Tibial artery (tissue), 4 donors: ENCODE measurements around the gene NARS2.

Experiments
- DNase-seq, 2 donors: peaks; one replicate each; pipeline ENCODE4 v3.0.0-alpha.2; 2019
- H3K27ac ChIP-seq, 2 donors: fragments of 200-600 bp; sonication (generic) in 1 of 2; 1 replicate in 1 of 2; 2 replicates in 1 of 2; pipeline ENCODE4 v1.5.1; 2018 to 2019; ENCODE audit warnings: mild to moderate bottlenecking in 1 of 2
- H3K27me3 ChIP-seq, 2 donors: fragments of 200-600 bp; sonication (generic) in 1 of 2; one replicate each; pipeline versions ENCODE4 v1.5.1 to v1.6.0; 2016 to 2019
- H3K36me3 ChIP-seq, 3 donors: fragments of 200-600 bp; sonication (generic) in 2 of 3; one replicate each; pipeline ENCODE4 v1.5.1; 2016 to 2019; ENCODE audit warnings: mild to moderate bottlenecking in 2 of 3
- H3K4me1 ChIP-seq, 4 donors: fragments of 200-600 bp; sonication (generic) in 2 of 4; 1 replicate in 3 of 4; 2 replicates in 1 of 4; pipeline ENCODE4 v1.5.1; 2016 to 2019
- H3K4me3 ChIP-seq, 2 donors: fragments of 200-600 bp; sonication (generic) in 1 of 2; 1 replicate in 1 of 2; 2 replicates in 1 of 2; pipeline ENCODE4 v1.5.1; 2018 to 2019; ENCODE audit warnings: mild to moderate bottlenecking in 2 of 2
- H3K9me3 ChIP-seq, 3 donors: fragments of 200-600 bp; sonication (generic) in 1 of 3; one replicate each; pipeline ENCODE4 v1.5.1; 2016 to 2019
- CTCF ChIP-seq, 2 experiments: fragments of 200-600 bp in 1 of 2; fragments of 450-650 bp in 1 of 2; IDR thresholded peaks; one replicate each; pipeline ENCODE4 v1.5.1; 2017 to 2019; ENCODE audit warnings: antibody characterized with exemption in 2 of 2, mild to moderate bottlenecking in 1 of 2, moderate library complexity in 1 of 2
- intact Hi-C: fragments of 100-400 bp; cut with DNase I; formaldehyde crosslinking; loops from one replicate; pipeline ENCODE4 v1.15.0; 2023; ENCODE audit warnings: low total_unique reads

The NARS2 gene

GRCh38 chr11:78497293-78497692 is 77.4 kb downstream of the NARS2 start:
- TF ChIP-seq CTCF (IDR thresholded peaks at IDR 0.05), result no peak
- Histone ChIP-seq H3K9me3 (no peaks in the 10 kb centered on the region), H3K4me1 (peaks cover 0 to 23% (median 4%) of the 10 kb centered on the region in 4 donors), H3K4me3 (no peak overlapping the region), H3K27ac (no peak overlapping the region), H3K36me3 (no peaks in the 10 kb centered on the region), H3K27me3 (no peaks in the 10 kb centered on the region)
- no peak for DNase-seq
- intact Hi-C loops, result no loop called here

DNA sequence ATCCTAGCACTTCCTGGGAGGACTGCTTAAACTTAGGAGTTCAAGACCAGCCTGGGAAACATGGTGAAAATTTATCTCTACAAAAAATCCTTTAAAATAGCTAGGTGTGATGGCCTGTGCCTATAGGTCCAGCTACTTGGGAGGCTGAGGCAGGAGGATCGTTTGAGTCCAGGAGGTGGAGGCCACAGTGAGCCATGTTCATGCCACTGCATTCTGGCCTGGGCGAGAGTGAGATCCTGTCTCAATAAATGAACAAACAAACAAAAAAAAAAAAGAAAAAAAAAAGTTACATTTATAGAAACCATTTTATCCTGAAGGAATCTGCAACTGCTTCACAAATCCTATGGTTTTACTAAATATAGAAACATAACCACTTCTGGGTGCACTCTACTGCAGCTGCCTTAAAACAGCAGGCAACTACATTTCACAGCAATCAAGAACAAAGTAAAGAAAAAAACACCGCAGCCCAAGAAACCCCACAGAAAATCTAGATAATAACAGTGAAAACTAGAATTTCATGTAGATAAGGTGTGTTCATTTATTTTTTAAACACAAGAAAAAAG is 81.2 kb downstream of the NARS2 start:
- TF ChIP-seq CTCF (IDR thresholded peaks at IDR 0.05), result no peak
- Histone ChIP-seq H3K4me1 (peaks cover 0 to 23% (median 4%) of the 10 kb centered on the region in 4 donors), H3K27me3 (no peaks in the 10 kb centered on the region), H3K27ac (no peak overlapping the region), H3K36me3 (peaks cover 0 to 8% (median 0%) of the 10 kb centered on the region in 3 donors), H3K4me3 (no peak overlapping the region), H3K9me3 (no peaks in the 10 kb centered on the region)
- no peak for DNase-seq
- intact Hi-C loops, result no loop called here

DNA sequence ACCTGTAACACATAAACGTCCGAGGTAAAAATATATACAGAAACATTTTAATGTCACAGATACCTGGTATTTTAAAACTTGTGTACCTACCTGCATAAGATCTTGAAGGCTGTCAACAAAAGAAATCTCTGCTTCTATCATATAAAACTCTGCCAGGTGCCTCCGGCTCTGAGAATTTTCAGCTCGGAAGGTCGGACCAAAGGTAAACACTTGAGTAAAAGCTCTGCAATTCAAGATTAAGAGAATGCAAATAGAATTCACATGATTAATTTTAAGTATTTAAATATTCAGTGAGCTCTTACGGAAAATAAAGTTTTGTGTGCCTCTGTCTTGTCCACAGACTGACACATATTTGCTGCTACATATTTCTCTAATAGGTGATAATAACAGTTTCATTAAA is 81.7 kb downstream of the NARS2 start:
- peaks cover 0 to 18% (median 3%) of the 10 kb centered on the region in 4 donors for H3K4me1 ChIP-seq
- H3K9me3 ChIP-seq, result no peaks in the 10 kb centered on the region
- no peak overlapping the region for H3K27ac ChIP-seq
- no peak for DNase-seq
- no peak overlapping the region for H3K4me3 ChIP-seq
- no peak for TF ChIP-seq CTCF (IDR thresholded peaks at IDR 0.05)
- peaks cover 0 to 8% (median 0%) of the 10 kb centered on the region in 3 donors for H3K36me3 ChIP-seq
- no peaks in the 10 kb centered on the region for H3K27me3 ChIP-seq
- intact Hi-C loops, result no loop called here

GRCh38 chr11:78489184-78489583 is 85.5 kb downstream of the NARS2 start:
- peaks cover 0 to 8% (median 7%) of the 10 kb centered on the region in 3 donors for H3K36me3 ChIP-seq
- H3K4me1 ChIP-seq, result no peaks in the 10 kb centered on the region
- no peaks in the 10 kb centered on the region for H3K27me3 ChIP-seq
- intact Hi-C loops, result no loop called here
- no peak for DNase-seq
- no peak overlapping the region for H3K27ac ChIP-seq
- no peak for TF ChIP-seq CTCF (IDR thresholded peaks at IDR 0.05)
- no peaks in the 10 kb centered on the region for H3K9me3 ChIP-seq
- no peak overlapping the region for H3K4me3 ChIP-seq

GRCh38 chr11:78478536-78478935 is 96.1 kb downstream of the NARS2 start:
- TF ChIP-seq CTCF (IDR thresholded peaks at IDR 0.05), result no peak
- intact Hi-C loops, result no loop called here
- no peak overlapping the region for H3K4me3 ChIP-seq

GRCh38 chr11:78476066-78476465 is 98.6 kb downstream of the NARS2 start:
- intact Hi-C loops, result no loop called here
- Histone ChIP-seq H3K4me1 (no peaks in the 10 kb centered on the region), H3K36me3 (peaks cover 0 to 7% (median 0%) of the 10 kb centered on the region in 3 donors), H3K27me3 (no peaks in the 10 kb centered on the region), H3K27ac (no peak overlapping the region), H3K9me3 (no peaks in the 10 kb centered on the region), H3K4me3 (no peak overlapping the region)
- DNase-seq, result no peak
- no peak for TF ChIP-seq CTCF (IDR thresholded peaks at IDR 0.05)

More at GRCh38 chr11:78478536-78478935, 96.1 kb downstream of the NARS2 start:
- H3K4me1 ChIP-seq, result no peaks in the 10 kb centered on the region
- H3K9me3 ChIP-seq, result no peaks in the 10 kb centered on the region
- no peak for DNase-seq
- no peaks in the 10 kb centered on the region for H3K27me3 ChIP-seq
- peaks cover 0 to 4% (median 0%) of the 10 kb centered on the region in 3 donors for H3K36me3 ChIP-seq
- no peak overlapping the region for H3K27ac ChIP-seq
